Panc1 (cell line): ENCODE results near the gene WRAP53.

Source experiments
- CTCF ChIP-seq: fragments of 450-650 bp; IDR thresholded peaks from 2 replicates; pipeline ENCODE4 v1.5.1; 2017; ENCODE audit warnings: mild to moderate bottlenecking
- REST ChIP-seq, 2 experiments: IDR thresholded peaks; 2 replicates each; pipeline ENCODE4 v1.6.1; 2011 to 2012; ENCODE audit warnings: low read depth in 2 of 2, control low read depth in 1 of 2, low read length in 1 of 2, mild to moderate bottlenecking in 1 of 2, moderate library complexity in 1 of 2; ENCODE audit not compliant: insufficient read depth in 1 of 2
- SIN3A ChIP-seq: IDR thresholded peaks from 2 replicates; pipeline ENCODE4 v1.6.1; 2012; ENCODE audit warnings: low read depth, mild to moderate bottlenecking, low read length, moderate library complexity, borderline replicate concordance; ENCODE audit not compliant: insufficient read depth
- TCF7L2 ChIP-seq: IDR thresholded peaks from 2 replicates; pipeline ENCODE4 v1.6.1; 2011; ENCODE audit warnings: mild to moderate bottlenecking, low read depth, low read length, inconsistent platforms

- TF ChIP-seq CTCF (no peak), REST (IDR thresholded peaks at IDR 0.05; ENCODE audit: insufficient read depth in 1 of 2, low read depth in 2 of 2, low read length in 1 of 2) (no peak), TCF7L2 (no peak), SIN3A (no peak)
Observed at GRCh38 chr17:7707446-7707845, 19.2 kb downstream of the WRAP53 start.
